Glutamatergic neuron (in vitro differentiated cells): ENCODE data around the gene ARL15. TPM values are rescaled to one million over a fixed set of nuclear protein-coding genes. Genes with fewer than 3 reads are reported as not detected.

Experiments
- DNase-seq: peaks from one replicate; pipeline ENCODE4 v3.0.0; 2022
- H3K27ac Mint-ChIP-seq: one replicate; pipeline ENCODE4 v1.8.0; 2020; ENCODE audit warnings: mild to moderate bottlenecking, mixed read lengths, inconsistent platforms; ENCODE audit not compliant: unreplicated experiment
- H3K27me3 Mint-ChIP-seq: one replicate; pipeline ENCODE4 v1.8.0; 2020; ENCODE audit warnings: mild to moderate bottlenecking, moderate library complexity, mixed read lengths, inconsistent platforms; ENCODE audit not compliant: unreplicated experiment
- H3K36me3 Mint-ChIP-seq: one replicate; pipeline ENCODE4 v1.8.0; 2020; ENCODE audit warnings: mild to moderate bottlenecking, mixed read lengths, inconsistent platforms; ENCODE audit not compliant: unreplicated experiment
- H3K4me1 Mint-ChIP-seq: one replicate; pipeline ENCODE4 v1.8.0; 2020; ENCODE audit warnings: mild to moderate bottlenecking, low read depth, mixed read lengths, inconsistent platforms; ENCODE audit not compliant: unreplicated experiment
- H3K4me3 Mint-ChIP-seq: one replicate; pipeline ENCODE4 v1.8.0; 2020; ENCODE audit warnings: mild to moderate bottlenecking, mixed read lengths, inconsistent platforms; ENCODE audit not compliant: unreplicated experiment
- H3K9me3 Mint-ChIP-seq: one replicate; pipeline ENCODE4 v1.8.0; 2020; ENCODE audit warnings: mild to moderate bottlenecking, moderate library complexity, mixed read lengths, inconsistent platforms; ENCODE audit not compliant: unreplicated experiment
- total RNA-seq: library from RNA; stranded (reverse); fragmentation: NEBNext Ultra II Directional; extraction: Animal tissue kit (Norgen Biotek cat#: 25700); gene quantifications from one replicate; pipeline ENCODE4 v1.2.1, GENCODE V29; 2021; ENCODE audit not compliant: unreplicated experiment
- TF ChIP-seq, protein P1 (sequence below): fragments of 200-600 bp; sonication (generic); IDR thresholded peaks from one replicate; pipeline ENCODE4 v1.5.0; 2021; ENCODE audit not compliant: partially characterized antibody, unreplicated experiment

Gene ARL15
- total RNA-seq, 1 donor from 2014 or later, result 37.4 TPM

DNA sequence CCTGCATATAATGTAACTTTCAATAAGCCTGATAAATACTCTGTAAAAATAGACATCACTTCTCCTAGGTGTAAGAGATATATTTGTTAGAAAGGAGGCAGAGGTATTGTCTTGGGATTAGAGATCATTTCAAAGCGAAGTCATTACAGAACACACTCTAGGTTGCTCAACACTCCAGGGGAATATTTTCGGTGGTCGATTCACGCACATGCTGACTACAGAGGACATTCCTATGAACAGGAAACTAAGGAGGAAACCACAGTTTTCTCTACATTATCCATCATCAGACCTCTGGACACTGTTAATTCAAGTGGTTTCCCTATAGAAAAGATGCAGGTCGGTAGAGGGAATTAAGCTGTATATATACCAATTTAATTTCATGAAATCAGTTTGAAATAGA, 379.9 kb downstream of the ARL15 start:
- no peak overlapping the region for H3K27ac Mint-ChIP-seq
- no peaks in the 10 kb centered on the region for H3K9me3 Mint-ChIP-seq
- DNase-seq, result no peak
- no peaks in the 10 kb centered on the region for H3K27me3 Mint-ChIP-seq
- no peaks in the 10 kb centered on the region for H3K36me3 Mint-ChIP-seq
- H3K4me1 Mint-ChIP-seq, result no peaks in the 10 kb centered on the region
- TF ChIP-seq, protein P1, sequence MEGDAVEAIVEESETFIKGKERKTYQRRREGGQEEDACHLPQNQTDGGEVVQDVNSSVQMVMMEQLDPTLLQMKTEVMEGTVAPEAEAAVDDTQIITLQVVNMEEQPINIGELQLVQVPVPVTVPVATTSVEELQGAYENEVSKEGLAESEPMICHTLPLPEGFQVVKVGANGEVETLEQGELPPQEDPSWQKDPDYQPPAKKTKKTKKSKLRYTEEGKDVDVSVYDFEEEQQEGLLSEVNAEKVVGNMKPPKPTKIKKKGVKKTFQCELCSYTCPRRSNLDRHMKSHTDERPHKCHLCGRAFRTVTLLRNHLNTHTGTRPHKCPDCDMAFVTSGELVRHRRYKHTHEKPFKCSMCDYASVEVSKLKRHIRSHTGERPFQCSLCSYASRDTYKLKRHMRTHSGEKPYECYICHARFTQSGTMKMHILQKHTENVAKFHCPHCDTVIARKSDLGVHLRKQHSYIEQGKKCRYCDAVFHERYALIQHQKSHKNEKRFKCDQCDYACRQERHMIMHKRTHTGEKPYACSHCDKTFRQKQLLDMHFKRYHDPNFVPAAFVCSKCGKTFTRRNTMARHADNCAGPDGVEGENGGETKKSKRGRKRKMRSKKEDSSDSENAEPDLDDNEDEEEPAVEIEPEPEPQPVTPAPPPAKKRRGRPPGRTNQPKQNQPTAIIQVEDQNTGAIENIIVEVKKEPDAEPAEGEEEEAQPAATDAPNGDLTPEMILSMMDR, result no peak
- no peak overlapping the region for H3K4me3 Mint-ChIP-seq

DNA sequence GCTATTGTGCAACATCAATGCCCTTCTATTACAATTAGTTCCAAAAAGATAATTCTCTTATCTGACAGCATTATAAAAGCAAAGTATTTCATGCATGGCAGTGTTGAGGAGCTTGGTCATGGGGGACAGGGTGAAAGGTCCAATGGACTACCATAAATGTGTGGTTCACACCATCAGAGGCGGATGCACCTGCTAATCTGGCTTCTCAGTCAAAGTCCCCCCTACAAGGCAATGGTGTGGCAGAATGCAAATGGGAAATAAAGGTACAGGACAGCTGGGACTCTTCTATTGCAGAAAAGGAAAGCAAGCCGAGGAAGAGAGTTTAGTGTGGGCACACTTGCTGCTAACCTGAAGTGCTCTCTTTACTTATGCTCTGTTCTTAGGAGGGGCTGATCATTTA, 380.8 kb downstream of the ARL15 start:
- Mint-ChIP-seq H3K9me3 (no peaks in the 10 kb centered on the region), H3K4me3 (no peak overlapping the region), H3K4me1 (peaks cover 2% of the 10 kb centered on the region), H3K27ac (no peak overlapping the region), H3K27me3 (no peaks in the 10 kb centered on the region), H3K36me3 (no peaks in the 10 kb centered on the region)
- TF ChIP-seq, protein P1, result no peak
- DNase-seq, result no peak

DNA sequence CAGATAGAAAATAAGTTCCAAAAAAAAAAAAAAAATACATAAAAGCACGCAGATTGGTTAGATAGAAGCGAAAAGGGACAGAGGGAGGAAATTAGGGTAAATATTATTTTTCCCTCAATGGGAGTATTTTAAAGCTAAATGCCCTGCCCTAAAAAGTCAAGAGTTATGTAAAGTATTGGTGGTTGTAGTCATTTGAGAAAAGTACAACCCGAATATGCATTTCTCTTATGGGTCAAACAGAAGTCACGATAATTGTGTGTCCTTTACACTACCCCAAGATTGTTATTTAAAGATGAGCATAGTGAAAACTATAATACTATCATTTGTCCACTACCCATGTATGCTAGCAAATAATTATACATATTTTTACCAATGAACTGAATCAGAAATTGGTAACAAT, 381.2 kb downstream of the ARL15 start:
- DNase-seq, result no peak
- Mint-ChIP-seq H3K4me3 (no peak overlapping the region), H3K4me1 (peaks cover 2% of the 10 kb centered on the region), H3K27me3 (no peaks in the 10 kb centered on the region), H3K9me3 (no peaks in the 10 kb centered on the region), H3K36me3 (no peaks in the 10 kb centered on the region), H3K27ac (no peak overlapping the region)
- TF ChIP-seq, protein P1, result no peak

DNA sequence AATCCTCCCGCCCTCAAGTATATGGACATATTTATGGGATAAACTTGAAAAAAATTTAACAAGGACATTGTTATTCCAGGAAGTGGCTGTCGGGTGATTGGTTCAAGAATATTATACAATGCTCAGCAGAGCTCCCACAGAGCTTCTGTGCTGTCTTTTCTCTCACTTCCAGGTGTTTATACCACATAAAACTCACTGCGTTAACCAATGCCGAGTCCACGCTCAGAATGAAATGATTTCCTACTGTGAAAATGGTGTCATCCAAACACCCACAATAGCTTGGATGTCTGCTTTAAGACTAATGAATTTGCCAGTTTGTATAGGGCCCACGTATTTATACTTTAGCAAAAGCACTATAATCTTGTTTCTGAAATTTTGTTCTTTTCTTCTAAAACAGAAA, 381.7 kb downstream of the ARL15 start:
- no peak overlapping the region for H3K4me3 Mint-ChIP-seq
- no peaks in the 10 kb centered on the region for H3K27me3 Mint-ChIP-seq
- TF ChIP-seq, protein P1, result no peak
- H3K36me3 Mint-ChIP-seq, result no peaks in the 10 kb centered on the region
- no peak overlapping the region for H3K27ac Mint-ChIP-seq
- no peaks in the 10 kb centered on the region for H3K9me3 Mint-ChIP-seq
- DNase-seq, result no peak
- peaks cover 2% of the 10 kb centered on the region for H3K4me1 Mint-ChIP-seq

DNA sequence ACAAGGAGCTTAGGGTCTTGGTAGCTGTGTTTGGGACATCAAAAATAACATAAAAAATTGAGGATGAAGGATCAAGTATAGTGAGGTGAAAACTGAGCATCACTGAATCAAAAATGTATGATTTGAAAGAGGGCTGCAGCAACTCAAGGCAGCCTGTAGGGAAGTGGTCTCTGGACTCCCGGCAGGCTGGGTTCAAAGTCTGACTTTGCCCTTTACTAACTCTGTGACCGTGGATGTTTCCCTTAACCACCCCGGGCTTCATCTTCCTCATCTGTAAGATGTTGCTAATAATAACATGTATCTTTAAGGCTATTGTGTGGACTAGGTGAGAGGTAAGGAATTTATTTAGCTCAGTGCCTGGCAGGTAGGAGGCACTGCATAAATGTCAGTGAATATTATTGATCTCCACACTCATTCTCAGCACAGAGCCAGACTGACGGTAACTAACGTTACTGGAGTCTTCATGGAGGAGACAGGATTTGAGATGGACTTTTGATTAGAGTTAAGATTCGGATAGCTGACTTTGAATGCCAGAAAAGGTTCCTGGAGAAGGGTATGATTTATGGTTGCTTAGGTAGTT, 382.6 kb downstream of the ARL15 start:
- no peak overlapping the region for H3K27ac Mint-ChIP-seq
- TF ChIP-seq, protein P1, result no peak
- no peak overlapping the region for H3K4me3 Mint-ChIP-seq
- DNase-seq, result no peak
- H3K27me3 Mint-ChIP-seq, result no peaks in the 10 kb centered on the region
- peaks cover 7% of the 10 kb centered on the region for H3K4me1 Mint-ChIP-seq
- no peaks in the 10 kb centered on the region for H3K9me3 Mint-ChIP-seq
- H3K36me3 Mint-ChIP-seq, result no peaks in the 10 kb centered on the region
